Endothelial cell of hepatic sinusoid (primary cell): ENCODE data around the gene PSMB2.

ENCODE experiments used
- in situ Hi-C: cut with HindIII; loops from 2 replicates; pipeline ENCODE4 v1.10.0; 2017; ENCODE audit warnings: low sequenced_read_pairs

PSMB2 gene

DNA sequence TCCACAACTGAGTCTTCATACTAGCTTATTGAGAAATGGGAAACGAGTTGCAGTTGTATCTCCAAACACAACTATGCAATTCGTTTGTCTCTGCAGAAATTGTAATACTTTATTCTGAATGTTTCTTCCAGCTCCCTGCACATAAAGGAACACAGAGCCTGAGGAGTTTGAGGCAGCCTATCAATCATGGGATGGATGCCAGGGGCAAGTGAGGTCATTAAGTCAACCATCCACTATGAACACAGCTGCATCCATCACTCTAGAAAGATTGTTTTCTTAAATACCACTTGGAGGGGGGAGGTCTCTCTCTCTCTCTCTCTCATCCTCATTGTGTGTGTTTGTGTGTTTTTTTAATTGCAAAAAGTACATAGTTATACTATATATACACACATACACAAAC lies 2.9 kb upstream of the PSMB2 start:
- in situ Hi-C loops: loop anchor here (5.0 kb wide), 1 partner anchor 37 kb away; no protein-coding TSS in a partner anchor

DNA sequence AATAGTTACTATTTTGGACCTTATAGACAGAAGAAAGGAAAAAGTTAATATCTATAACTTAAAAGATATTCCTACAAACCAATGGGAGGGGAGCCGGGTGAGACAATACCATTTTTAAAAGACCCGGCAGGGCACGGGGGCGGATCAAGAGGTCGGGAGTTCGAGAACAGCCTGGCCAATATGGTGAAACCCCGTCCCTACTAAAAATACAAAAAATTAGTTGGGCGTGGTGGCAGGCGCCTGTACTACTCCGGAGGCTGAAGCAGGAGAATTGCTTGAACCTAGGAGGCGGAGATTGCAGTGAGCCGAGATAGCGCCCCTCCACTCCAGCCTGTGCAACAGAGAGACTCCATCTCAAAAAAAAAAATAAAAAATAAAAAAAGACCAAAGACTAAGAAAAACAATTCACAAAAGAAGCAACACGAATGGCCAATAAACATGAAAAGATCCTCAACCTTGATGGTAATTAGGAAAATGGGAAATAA lies 1.2 kb upstream of the PSMB2 start:
- in situ Hi-C loops: loop anchor here (5.0 kb wide), 1 partner anchor 35 kb away; no protein-coding TSS in a partner anchor

DNA sequence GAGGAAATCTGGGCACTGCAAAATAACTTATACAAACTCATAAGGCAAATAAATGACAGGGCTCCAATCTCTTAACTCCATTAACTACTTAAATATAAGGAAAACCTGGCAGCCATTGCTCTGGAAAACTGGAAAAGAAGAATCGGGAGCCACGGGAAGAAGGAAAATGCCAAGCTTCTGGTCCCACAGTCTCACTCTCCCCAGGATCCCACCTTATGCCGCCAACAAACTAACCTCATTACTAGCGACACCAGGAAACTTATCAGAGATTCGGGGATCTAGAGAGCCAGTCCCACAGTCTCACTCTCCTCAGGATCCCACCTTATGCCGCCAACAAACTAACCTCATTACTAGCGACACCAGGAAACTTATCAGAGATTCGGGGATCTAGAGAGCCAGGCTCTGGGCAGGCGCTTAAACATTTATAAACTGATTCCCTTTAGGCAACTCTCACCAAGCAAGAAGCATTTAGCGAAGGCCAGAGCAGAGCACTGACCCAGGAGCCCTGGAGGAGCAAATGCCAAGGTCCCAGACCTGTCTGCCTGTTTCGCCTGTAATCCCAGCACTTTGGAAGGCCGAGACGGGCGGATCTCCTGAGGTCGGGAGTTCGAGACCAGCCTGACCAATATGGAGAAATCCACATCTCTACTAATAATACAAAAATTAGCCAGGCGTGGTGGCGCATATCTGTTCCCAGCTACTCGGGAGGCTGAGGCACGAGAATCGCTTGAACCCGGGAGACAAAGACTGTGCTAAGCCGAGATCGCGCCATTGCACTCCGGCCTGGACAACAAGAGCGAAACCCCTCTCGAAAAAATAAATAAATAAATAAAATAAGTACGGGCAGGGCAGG lies 720 bp downstream of the PSMB2 start:
- in situ Hi-C loops: loop anchor here (5.0 kb wide), 1 partner anchor 33 kb away; no protein-coding TSS in a partner anchor

DNA sequence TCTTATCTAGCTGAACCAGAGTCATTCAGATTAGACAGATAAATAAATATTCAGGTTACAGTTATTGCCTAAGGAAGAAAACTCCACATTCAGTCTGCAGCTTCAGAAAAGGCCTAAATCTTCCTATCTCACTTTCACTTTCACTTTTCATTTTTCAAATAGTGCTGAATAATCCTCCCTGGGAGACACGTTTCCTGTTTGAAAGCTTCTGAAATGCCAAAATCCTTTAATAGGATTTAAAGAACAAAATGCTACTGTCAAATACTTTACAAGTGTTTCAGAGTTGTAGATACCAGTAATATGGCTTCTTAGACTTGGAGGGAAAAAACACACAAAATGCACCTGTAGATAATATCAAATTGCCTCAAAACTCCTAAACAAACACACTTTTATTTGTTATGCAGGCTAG lies 3.9 kb downstream of the PSMB2 start:
- in situ Hi-C loops: no loop called here

DNA sequence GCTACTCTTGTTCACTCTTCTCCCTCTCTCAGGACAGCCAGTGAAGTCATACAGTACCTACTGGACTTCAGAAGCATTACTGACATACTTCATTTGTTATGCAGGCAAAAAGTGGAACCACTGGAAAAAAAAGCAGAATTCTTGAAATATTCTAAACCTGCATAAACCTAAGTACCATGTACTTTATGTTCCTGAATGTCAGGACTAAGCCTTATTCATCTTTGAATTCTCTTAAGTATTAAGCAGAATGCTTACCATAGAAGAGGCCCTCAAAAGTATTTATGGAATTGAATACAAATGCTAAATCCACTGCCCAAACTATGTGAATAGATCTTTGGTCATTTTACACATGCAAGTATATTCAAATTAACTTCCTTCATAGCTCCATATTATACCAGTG lies 7.8 kb downstream of the PSMB2 start:
- in situ Hi-C loops: no loop called here

DNA sequence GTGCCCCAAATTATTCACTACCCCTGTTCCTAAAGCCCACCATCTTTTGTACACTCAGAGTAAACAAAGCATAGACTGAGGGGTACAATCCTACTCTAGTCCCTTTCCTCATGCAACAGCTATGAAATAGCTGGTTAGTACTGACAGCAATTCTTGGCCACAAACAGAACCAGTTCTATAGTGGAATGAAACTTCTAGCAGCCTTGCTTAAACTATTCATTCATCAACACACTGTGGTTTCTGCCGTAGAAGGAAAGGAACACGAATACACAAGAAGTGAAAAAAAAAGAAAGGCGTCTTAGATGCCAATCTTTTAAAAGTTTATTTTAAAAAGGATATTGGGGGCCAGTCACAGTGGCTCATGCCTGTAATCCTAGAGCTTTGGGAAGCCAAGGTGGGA lies 9.9 kb downstream of the PSMB2 start:
- in situ Hi-C loops: no loop called here

DNA sequence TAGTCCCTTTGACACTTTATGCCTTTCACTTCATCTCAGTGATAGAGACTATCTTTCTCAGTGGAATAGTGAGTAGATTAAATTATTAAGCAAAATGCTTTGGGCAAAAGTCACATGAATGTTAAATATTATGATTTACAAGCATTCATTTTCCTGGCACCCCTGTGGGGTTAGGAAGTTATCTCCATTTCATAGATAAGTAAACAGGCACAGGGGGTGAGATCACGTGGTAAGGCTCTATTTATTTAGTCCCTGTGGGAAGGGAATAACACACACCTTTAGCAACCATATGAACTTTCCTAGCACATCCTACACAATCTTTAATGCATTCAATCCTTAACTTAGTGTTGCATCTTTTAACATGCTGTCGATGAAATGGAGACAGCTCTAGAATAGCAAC lies 12.3 kb downstream of the PSMB2 start:
- in situ Hi-C loops: no loop called here

DNA sequence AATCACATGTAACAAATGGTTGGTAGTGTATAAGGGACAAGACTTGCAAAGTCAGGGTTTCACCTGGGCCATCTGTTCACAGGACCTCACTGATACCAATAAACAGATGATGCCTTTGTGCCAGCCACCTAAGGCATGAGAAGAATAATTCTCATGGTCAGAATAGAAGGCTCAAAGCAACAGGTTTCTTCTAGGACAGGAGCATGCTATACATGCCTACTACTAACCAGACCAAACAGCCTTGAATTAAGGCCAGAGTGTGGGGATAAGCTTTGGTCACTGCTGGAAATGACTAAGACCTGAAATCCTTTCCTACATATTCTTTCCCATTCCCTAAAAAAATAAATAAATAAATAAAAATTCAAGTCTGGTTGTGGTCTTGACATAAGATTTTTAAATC lies 17.5 kb downstream of the PSMB2 start:
- in situ Hi-C loops: no loop called here

DNA sequence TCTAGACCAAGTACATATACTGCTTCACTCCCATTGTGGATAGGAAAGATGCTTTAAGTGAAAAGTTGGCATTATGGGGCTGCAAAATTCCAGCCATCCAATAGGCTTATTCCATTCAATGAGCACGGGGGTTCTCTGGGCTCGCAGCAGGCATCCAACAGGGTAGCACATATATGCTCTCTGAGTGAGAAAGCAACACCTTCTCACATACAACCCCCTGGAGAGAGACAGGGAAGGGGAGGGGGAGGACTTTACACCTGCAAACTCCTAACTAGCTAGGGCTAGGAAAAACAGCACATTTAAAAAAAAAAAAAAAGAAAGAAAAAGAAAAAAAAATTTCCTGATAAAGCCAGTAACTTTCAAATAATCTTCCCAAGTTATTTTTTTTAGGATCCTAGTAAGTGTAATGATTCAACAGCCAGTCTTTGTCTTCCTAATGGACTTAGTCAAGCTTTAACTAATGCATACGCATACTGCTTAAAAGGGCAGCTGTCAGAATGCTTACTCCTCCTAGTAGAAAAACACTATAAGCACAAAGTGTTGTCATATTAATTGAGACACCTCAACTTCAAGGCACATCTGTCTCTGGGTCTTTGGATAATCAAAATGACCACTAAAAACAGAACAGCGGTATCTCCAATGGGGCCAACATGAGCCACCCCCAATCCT lies 18.7 kb downstream of the PSMB2 start:
- in situ Hi-C loops: no loop called here

DNA sequence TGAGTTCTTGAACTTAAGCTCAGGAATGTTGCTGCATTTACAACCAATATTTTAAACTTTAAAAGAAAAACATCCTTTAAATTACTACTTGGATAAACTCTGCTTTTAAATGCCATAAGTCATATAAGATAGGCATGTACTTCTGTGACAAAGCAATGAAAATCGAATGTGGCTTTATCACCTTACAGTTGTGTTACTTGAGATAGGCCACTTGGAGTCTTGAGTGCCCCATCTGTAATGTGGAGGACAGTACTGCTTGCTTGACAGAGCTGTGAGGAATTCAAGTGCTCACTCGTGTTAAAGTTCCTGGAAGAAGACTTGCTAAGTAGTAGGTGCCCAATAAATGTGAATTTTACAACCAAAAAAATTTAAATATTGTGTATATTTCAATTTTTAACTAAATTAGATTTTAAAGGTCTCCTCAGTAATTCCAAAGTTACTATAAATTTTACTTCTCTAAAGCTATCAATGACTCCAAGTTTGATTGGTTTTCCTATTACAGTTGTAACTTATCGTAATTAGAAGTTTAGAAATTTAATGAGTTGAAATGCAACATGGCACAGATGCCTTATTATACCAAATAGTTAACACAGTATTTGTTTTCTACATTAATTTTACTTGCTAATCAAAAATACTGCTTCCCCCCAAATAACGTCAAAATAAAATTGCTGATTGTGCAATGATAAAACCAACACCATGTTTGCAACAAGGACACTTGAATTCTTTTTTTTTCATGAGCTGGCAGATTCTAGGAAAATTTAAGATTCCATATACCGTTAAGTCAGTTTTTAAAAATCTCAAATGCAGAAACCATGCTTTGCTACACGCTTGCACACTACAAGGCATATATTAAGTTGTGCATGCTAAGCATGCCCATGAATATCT lies 21.8 kb downstream of the PSMB2 start:
- in situ Hi-C loops: no loop called here

DNA sequence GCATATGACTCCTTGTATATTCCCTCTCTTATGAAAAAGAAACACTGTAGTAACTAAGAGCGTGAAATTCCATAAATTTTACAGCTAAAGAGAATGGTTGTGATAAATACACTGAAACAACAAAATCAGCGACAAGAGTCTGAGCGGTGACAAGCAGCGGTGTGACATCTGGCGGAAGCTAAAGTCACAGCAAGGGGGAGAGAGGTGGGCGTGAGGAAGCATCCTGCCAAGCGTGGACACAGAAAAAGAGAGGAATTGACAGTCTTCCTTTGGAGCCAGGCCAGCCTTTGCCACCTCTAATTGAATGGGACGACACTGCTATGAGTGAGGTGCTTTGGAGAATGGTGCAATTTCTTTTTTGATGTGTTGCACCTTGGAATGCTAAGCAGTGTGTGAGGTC lies 25.9 kb downstream of the PSMB2 start:
- in situ Hi-C loops: no loop called here

DNA sequence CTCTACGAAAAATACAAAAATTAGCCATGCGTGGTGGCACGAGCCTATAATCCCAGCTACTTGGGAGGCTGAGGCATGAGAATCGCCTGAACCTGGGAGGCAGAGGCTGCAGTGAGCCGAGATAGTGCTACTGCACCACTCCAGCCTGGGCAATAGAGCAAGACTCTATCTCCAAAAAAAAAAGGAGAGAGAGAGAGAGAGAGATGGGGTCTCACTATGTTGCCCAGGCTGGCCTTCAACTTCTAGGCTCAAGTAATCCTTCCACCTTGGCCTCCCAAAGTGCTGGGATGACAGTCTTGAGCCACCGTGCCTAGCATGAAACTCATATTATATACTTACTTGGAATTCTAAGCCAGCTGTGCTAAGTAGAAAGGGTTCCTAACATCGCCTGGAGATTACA lies 29.7 kb downstream of the PSMB2 start:
- in situ Hi-C loops: no loop called here

DNA sequence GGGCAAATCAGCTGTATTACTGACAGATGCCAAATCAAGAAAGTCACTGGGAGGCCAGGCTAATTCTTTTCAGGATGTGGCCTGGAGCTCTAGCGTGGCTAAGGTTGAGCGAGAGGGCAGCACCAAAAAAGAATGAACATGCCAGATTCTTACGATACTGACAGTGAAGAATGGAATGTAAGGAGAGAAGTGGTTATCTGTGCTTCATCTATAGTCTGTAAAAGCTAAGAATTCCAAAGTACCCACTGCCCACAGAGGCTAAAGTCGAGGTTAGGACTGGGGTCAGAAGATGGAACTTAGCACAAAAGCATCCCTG lies 35.5 kb downstream of the PSMB2 start:
- in situ Hi-C loops: loop anchor here (5.0 kb wide), 1 partner anchor 36 kb away; the partner anchor contains the start of gene PSMB2

DNA sequence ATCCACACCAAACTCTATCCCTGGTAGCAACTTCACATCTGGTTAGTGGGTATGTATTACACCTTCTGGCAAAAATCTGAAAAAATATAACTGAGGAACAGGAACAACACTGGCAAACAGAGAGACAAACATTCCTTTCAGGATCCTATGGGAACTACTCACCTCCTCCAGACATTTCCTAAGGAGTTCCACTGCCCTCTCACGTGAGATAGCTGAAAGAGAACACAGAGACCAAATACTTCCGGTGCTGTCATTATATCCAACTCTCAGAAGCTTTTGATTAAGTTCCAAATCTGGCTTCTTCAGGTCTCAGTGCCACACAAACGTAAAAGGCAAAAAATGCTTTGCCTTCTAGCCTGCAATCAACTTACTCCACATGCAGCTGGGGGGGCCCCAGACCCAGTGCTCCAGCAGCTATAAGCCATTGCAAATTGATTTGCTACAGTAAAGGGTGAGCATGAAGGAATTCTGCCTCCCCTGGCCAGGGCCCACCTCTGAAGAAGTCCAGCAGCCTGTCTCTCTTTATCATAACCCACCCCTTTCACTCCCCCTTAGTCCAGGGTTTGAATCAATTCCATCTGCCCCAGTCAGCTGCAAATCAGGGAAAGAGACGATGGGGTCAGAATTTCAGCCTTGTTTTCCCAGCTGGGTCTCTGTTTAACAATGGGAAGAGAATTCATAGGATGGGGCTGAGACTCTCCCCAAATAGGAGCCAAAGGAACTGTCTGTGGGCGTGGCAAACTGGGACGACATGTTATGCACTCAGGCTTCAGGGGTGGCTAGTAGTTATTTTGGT lies 36.1 kb downstream of the PSMB2 start:
- in situ Hi-C loops: loop anchor here (5.0 kb wide), 1 partner anchor 37 kb away; the partner anchor contains the start of gene PSMB2

DNA sequence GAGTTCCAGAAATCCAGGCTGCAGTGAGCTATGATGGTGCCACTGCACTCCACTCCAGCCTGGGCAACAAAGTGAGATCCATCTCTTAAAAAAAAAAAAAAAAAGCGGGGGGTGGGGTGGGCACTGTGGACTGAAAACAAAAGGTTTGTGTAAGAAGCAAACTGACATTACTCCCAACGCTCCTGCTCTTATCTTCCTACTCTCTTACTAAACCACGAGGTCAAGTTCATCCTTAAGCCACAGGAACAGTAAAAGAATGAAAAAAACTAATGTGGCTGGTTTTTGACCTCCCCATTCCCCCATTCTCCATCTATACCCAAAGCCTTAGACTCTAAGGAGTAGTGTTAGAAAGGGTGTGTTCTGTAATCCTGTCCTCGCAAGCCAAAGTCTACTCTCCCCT lies 37.4 kb downstream of the PSMB2 start:
- in situ Hi-C loops: no loop called here

DNA sequence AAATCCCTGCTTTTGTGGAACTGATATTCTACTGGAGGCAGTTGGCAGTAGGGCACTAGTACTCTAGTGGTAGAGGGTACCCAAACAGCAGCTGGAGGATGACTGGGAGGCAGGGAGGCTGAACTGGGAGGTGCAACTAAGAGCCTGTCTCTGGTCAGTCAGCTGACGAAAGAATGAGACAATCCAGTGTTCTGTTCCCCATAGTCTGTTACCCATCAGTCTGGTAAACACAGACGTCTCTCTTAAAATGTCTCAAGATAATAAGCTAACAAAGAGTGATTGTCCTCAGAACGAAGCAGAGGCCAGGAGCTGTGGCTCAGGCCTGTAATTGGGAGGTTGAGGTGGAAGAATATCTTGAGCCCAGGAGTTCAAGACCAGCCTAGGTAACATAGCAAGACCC lies 37.9 kb downstream of the PSMB2 start:
- in situ Hi-C loops: no loop called here

DNA sequence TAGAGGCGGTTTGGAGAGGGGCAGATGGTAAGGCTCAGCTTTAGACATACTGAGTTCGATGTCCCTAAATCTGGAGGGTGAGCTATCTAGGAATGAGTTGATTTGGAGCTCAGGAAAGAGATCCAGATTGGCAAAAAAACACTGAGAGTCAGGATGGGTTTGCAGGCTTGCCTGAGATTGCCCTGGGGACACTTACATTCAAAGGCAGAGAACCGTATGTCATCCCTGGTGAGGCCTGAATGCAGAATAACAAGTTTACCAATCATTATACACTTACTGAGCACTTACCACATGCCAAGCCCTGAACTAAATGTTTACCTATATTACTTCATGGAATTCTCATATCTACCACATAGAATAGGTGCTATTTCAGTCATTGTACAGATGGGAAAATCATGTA lies 40.7 kb downstream of the PSMB2 start:
- in situ Hi-C loops: no loop called here

DNA sequence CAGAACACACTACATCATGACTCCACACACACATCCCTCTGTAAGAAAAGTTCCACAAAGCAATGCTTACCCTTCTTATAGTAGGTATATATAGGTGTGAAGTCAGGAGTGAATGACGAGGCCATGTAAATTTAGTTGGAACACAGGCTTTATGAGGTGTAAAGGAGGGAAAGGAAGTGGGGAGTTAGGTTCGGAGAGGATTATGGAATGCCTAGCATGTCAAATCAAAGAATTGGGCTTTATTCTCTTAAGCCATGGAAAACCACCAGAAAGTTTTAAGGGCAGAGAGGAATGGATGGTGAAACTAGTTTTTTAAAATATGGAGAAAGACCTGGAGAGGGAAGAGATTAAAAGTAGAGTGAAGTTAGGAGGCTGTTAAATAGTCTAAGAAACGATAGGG lies 41.9 kb downstream of the PSMB2 start:
- in situ Hi-C loops: no loop called here

DNA sequence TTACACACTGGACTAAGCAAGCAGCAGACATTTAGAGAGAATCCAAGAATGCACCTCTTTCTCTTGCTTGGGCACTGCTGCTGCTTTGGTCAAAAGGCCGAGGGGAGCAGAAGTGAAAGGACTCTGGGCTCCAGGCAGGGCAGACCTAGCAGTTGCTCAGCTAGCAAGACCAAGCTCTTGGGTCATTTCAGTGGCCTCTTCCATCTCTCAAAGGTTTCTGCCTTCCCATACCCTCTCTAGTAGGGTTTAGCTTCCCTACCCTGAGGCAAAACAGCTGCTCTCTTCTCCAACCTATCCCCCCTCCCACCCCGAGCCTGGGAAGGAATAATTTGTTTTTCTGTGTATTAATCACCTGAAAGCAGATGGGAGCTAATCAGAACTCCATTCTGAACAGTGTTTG lies 42.4 kb downstream of the PSMB2 start:
- in situ Hi-C loops: no loop called here

DNA sequence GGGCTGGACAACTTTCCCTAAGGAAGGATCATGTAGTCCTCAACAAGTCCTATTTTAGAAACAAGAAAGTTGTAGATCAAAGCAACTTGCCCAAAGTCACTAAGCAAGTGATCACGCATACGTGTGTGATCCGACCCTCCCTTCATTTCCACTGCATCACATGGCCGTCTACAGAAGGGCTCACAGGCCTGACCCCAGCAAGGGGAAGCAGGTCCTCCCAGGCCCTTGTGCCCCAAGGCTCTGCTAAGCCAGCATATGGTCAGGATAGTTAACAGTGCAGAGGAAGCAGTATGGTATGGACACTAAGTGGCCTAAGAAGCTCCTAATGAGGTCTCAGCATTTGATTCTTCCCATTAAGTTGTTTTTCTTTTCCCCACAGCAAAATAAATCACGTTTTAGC lies 43.5 kb downstream of the PSMB2 start:
- in situ Hi-C loops: no loop called here
